Dermis microvascular lymphatic vessel endothelial cell (primary cell): ENCODE results near the gene UQCC2. TPM values are rescaled to one million over a fixed set of nuclear protein-coding genes. Genes with fewer than 3 reads are reported as not detected.
A peak's percentile ranks its signal among the peaks of the same experiment; 100 is the strongest.

ENCODE experiments used
- DNase-seq, 2 donors: peaks; one replicate each; pipeline versions ENCODE4 v3.0.0 to v3.0.0-alpha.2; 2010; ENCODE audit warnings: low read depth in 2 of 2
- total RNA-seq: library from RNA; depleted of rRNA; stranded (reverse); fragments of >200 nt; gene quantifications from 2 replicates; pipeline ENCODE4 v1.2.1, GENCODE V29; 2014

Gene UQCC2
- total RNA-seq, 1 donor from 2014 or later, result 21.2 TPM

DNA sequence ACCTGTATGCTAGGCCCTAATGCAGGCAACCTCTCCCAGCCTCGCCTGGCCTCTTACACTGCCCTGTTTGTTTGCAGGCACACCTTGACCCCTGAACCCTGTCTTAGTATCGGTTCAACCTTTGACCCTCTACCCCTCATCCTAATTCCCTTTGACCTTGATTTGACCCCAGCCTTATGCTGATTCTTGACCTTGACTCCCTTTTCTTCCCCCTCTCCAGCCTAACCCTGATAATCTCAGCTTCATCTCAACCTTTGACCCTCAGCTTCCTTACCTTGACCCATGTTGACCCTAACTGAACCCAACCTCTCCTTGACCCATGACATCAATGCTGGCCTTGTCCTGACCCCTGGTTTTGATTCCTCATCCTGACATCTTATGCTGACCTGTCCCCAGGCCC lies 33.8 kb downstream of the UQCC2 start:
- DNase-seq, result no peak

DNA sequence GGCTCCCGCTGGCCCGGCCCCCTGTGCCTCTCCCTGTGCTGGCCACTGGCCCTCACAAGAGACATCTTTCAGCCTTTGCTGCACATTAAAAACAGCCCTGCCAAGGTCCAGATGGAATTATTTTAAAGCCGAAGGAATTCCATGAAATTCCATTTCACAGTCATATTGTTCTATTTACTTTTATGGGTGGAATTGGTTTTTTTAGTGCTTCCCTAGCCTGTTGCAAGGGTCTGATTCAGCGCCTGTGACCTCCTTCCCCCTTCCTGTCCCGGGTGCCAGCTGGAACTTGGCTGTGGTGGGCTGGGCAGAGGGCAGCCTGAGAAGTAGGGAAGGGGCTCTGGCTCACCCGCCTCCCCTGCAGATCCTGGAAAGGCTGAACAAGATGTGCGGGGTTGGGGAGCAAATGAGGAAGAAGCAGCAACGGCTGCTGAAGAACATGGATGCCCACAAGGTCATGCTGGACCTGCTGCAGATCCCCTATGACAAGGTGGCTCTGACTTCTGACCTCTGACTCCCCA lies 34.3 kb downstream of the UQCC2 start:
- DNase-seq, result no peak

GRCh38 chr6:33676416-33677142 lies 34.9 kb downstream of the UQCC2 start:
- no peak for DNase-seq

GRCh38 chr6:33675968-33676367 lies 35.5 kb downstream of the UQCC2 start:
- DNase-seq, result no peak

GRCh38 chr6:33673851-33674250 lies 37.6 kb downstream of the UQCC2 start:
- no peak for DNase-seq

DNA sequence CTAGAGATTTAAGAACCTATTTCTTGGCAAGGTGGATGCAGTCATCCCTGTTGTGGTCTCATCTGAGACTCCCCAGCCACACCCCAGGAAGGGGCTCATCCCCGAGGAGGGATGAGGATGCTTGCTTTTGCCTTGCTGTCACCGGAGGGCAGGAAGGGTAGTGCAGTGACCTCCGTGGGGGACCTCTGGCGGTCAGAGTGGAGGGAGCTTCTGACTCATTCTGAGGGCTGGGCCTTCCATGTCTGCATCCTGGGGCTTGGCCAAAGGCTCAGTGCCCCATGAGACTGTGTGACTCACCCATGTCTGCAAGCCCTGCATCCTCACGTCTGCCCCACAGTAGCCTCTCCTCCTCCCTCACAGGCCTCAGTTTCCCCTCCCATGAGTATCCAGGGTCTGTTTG lies 38.7 kb downstream of the UQCC2 start:
- DNase-seq, result peak; percentile 71 to 92

GRCh38 chr6:33671744-33672072 lies 39.8 kb downstream of the UQCC2 start:
- DNase-seq, result no peak

DNA sequence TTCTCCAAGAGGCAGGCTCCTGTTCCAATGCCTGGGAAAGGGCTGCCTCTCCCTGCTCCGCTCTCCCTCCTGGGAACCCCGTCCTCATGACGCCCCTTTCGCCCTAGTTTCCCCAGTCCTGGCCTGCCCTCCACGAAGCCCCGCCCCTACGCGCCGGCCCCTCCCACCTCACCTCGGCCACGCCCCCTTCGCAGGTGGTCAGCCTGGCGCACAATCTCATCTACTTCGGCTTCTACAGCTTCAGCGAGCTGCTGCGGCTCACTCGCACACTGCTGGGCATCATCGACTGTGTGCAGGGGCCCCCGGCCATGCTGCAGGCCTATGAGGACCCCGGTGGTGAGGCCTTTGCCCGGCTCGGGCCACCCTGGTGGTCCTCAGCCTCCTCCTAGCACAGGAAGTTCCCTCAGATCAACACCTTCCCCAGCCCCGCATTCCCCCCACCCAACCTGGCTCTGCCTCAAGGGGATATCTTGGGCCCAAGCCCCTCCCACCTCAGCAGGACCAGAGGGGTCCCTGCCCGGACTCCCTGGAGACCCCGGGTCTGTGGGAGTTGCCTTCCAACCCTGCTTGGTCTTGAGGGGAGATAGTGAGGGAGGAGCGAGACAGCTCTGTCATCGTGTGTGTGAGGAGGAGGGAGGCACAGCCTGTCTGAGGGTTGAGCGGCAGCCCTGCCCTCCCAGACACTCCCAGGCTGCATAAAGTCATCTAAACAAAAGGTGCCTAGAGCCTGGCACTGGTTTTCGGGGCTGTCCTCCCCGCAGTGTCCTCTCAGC lies 40.3 kb downstream of the UQCC2 start:
- no peak for DNase-seq

DNA sequence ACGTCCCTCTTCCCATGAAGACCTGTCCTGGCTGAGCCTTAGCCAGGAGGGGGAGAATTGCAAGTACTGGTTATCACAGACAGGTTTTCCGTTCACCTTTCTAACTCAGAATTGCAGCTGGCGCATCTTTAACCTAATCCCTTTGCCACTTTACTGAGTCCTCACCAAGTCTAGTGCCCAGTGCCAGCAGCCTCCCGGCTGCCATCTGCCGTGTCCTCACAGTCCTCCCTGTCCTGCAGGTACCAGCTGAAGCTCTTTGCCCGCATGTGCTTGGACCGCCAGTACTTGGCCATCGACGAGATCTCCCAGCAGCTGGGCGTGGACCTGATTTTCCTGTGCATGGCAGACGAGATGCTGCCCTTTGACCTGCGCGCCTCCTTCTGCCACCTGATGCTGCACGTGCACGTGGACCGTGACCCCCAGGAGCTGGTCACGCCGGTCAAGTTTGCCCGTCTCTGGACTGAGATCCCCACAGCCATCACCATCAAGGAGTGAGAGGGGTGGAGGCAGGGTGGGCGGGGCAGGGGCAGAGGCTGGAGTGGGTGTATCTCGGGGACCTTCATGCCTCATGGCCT lies 41.3 kb downstream of the UQCC2 start:
- DNase-seq, result no peak

GRCh38 chr6:33668914-33669313 lies 42.6 kb downstream of the UQCC2 start:
- no peak for DNase-seq

- no peak for DNase-seq
Observed at GRCh38 chr6:33668328-33668727, 43.2 kb downstream of the UQCC2 start.

DNA sequence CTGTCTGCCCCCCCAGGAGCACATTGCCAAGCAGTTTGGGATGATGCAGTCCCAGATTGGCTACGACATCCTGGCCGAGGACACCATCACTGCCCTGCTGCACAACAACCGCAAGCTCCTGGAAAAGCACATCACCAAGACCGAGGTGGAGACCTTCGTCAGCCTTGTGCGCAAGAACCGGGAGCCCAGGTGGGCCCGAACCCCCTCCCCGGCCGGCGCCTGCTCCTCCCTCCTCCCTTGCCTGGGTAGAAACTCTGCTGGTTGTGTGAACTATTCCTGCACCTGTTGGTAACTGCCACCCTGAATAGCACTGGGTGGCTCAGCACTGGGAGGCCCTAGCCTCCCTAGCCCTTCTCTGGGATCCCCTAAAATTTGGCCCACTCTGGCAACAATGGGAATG lies 43.7 kb downstream of the UQCC2 start:
- DNase-seq, result no peak

DNA sequence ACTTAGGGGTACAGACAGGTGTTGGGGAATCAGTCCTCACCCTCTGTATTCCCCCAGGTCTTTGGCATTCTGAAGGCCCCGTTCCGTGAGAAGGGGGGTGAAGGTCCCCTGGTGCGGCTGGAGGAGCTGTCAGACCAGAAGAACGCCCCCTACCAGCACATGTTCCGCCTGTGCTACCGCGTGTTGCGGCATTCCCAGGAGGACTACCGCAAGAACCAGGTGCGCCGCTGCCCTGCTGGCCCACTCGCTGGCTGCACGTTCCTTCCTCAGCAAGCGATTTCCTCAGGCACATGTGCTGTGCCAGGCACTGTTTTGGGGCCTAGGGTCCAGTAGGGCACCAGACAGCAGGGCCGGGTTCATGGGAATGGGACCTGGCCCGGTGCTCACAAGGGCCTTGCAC lies 44.4 kb downstream of the UQCC2 start:
- DNase-seq, result no peak

- DNase-seq, result no peak
Observed at GRCh38 chr6:33665957-33666356, 45.5 kb downstream of the UQCC2 start.

DNA sequence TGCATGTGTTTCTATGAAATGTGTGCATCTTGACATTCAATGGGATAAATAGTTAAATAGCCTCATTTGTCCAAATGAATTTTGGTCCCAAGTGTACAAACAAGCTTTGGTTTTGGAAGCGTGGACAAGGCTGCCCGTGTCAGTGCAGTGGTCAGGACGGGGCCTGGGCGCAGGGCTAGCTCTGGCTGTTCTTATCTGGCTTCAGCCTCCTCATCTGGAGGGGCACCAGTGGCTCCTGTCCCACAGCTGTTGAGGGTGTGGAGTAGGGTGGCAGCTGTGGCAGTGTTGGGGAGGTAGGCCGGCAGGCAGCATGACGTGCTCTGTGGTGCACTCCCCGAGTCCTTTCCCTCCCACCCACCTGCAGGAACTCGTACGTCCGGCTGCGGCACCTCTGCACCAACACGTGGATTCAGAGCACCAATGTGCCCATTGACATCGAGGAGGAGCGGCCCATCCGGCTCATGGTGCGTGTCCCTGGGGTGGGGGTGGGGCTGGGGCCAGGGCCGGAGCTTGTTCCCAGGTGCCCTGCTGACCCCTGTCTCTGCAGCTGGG lies 46.9 kb downstream of the UQCC2 start:
- no peak for DNase-seq

DNA sequence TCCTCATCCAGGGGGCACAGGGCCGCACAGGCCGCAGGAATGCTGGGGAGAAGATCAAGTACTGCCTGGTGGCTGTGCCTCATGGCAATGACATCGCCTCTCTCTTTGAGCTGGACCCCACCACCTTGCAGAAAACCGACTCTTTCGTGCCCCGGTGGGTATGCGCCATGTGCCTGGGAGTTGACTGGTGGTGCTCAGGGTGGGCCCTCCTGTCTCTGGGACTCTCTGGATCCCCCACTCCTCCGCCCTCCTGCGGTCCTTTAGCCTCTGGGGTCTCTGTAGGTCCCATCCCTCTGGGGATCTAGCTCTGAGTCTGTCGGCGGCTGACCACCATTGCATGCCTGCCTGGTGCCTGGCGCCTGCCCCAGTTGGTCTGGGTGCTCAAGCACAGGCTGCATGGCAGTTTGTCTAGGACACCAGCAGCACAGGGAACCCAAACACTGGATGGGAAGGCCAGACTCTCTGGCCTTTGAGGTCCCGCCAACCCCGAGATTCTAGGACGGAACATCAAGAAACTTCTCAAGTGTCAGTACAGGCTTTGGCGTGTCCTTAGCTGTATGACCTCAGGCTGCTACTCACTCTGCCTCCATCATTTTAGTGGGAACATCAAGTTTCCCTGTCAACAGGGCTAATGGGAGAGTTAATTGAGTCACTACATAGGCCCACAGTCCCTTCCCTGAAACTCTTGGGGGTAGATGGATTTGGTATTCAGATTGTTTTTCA lies 47.6 kb downstream of the UQCC2 start:
- DNase-seq, result no peak

GRCh38 chr6:33663028-33663427 lies 48.5 kb downstream of the UQCC2 start:
- DNase-seq, result no peak

DNA sequence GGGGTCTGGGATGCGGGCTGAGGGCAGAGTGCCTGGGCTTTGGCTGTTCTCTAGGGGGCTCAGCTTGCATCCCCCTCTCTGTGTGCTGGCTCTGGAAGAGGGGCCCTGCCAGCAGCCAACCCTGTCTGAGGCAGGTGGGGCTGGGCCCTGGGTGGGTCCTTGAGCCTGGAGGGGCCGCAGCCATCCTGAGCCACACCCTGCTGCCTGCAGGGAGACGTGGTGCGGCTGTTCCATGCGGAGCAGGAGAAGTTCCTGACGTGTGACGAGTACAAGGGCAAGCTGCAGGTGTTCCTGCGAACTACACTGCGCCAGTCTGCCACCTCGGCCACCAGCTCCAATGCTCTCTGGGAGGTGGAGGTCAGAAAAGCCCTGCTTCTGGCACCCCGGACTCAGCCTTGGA lies 49.2 kb downstream of the UQCC2 start:
- no peak for DNase-seq

GRCh38 chr6:33661106-33661838 lies 50.2 kb downstream of the UQCC2 start:
- DNase-seq, result no peak

GRCh38 chr6:33659986-33660385 lies 51.5 kb downstream of the UQCC2 start:
- DNase-seq, result no peak
